ENCODE results near the gene FXR1.
"Not testable (repeated sequence)": the region's sequence is repeated elsewhere in the genome, so short reads cannot be mapped to it uniquely, and the experiment has no call there.

DNA sequence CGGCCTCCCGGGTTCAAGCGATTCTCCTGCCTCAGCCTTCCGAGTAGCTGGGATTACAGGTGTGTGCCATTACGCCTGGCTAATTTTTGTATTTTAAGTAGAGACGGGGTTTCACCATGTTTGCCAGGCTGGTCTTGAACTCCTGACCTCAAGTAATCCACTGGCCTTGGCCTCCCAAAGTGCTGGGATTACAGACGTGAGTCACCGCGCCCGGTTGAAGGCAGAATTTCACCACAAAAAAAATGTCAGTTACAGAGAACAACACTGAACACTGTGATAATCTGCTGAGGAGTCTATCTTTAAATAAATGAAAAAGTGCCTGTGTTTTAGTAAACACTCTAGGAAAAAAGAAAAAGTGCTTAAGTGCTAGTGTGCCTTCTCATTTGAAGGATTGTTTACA, 73.9 kb downstream of the FXR1 start:
- TF ChIP-seq, protein P1, sequence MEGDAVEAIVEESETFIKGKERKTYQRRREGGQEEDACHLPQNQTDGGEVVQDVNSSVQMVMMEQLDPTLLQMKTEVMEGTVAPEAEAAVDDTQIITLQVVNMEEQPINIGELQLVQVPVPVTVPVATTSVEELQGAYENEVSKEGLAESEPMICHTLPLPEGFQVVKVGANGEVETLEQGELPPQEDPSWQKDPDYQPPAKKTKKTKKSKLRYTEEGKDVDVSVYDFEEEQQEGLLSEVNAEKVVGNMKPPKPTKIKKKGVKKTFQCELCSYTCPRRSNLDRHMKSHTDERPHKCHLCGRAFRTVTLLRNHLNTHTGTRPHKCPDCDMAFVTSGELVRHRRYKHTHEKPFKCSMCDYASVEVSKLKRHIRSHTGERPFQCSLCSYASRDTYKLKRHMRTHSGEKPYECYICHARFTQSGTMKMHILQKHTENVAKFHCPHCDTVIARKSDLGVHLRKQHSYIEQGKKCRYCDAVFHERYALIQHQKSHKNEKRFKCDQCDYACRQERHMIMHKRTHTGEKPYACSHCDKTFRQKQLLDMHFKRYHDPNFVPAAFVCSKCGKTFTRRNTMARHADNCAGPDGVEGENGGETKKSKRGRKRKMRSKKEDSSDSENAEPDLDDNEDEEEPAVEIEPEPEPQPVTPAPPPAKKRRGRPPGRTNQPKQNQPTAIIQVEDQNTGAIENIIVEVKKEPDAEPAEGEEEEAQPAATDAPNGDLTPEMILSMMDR (IDR thresholded peaks at IDR 0.05) = not testable (repeated sequence)
- TF ChIP-seq NR2C2 (CRISPR knock-in tag; IDR thresholded peaks at IDR 0.05); PRRX2 (CRISPR knock-in tag; IDR thresholded peaks at IDR 0.05); IRF2 (CRISPR knock-in tag; IDR thresholded peaks at IDR 0.05; ENCODE audit: borderline replicate concordance, low read depth); TEAD4 (CRISPR knock-in tag; IDR thresholded peaks at IDR 0.05); ESRRA (CRISPR knock-in tag; IDR thresholded peaks at IDR 0.05; ENCODE audit: borderline replicate concordance); OVOL2 (CRISPR knock-in tag; IDR thresholded peaks at IDR 0.05; ENCODE audit: borderline replicate concordance); RELA (CRISPR knock-in tag; IDR thresholded peaks at IDR 0.05; ENCODE audit: borderline replicate concordance): not testable (repeated sequence)
- TF ChIP-seq, protein P2, sequence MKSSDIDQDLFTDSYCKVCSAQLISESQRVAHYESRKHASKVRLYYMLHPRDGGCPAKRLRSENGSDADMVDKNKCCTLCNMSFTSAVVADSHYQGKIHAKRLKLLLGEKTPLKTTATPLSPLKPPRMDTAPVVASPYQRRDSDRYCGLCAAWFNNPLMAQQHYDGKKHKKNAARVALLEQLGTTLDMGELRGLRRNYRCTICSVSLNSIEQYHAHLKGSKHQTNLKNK (CRISPR knock-in tag; IDR thresholded peaks at IDR 0.05) = not testable (repeated sequence)
- TF ChIP-seq, protein P3, sequence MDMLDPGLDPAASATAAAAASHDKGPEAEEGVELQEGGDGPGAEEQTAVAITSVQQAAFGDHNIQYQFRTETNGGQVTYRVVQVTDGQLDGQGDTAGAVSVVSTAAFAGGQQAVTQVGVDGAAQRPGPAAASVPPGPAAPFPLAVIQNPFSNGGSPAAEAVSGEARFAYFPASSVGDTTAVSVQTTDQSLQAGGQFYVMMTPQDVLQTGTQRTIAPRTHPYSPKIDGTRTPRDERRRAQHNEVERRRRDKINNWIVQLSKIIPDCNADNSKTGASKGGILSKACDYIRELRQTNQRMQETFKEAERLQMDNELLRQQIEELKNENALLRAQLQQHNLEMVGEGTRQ (CRISPR knock-in tag; IDR thresholded peaks at IDR 0.05) = not testable (repeated sequence)
